ENCODE data around the gene DNAL1.

DNA sequence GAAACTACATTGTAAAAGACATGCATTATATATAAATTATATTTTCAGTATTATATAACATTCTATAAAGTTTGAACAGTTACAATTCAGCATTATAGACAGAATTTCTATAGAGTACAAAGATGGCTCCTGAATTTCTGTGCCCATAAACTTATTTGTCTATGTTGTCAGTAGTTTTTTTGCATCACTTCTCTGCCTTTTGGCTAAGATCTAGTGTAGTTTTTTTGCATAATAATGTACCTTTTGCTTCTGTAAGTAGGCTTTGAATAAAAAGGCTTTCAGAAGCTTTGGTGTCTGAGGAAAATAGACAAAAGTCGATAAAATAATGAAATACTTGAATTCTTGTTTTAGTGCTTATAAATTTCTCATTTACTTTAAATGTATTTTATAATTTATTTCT lies 11.1 kb downstream of the DNAL1 start:
- no peak for TF ChIP-seq PKNOX1 (IDR thresholded peaks at IDR 0.05)
- TF ChIP-seq FOXA1 (IDR thresholded peaks at IDR 0.05), result no peak
- no peak for TF ChIP-seq L3MBTL2 (conservative IDR thresholded peaks at IDR 0.05)
- TF ChIP-seq FOXM1 (IDR thresholded peaks at IDR 0.05; ENCODE audit: borderline replicate concordance), result no peak
- TF ChIP-seq SP1 (IDR thresholded peaks at IDR 0.05), result no peak
- no peak for TF ChIP-seq ZNF384 (IDR thresholded peaks at IDR 0.05)
- no peak for TF ChIP-seq BHLHE40 (IDR thresholded peaks at IDR 0.05; ENCODE audit: borderline replicate concordance)
